CD4-positive, CD25-positive, alpha-beta regulatory T cell (primary cell): ENCODE data around the gene ATP8B1. TPM values are rescaled to one million over a fixed set of nuclear protein-coding genes. Genes with fewer than 3 reads are reported as not detected.

Source experiments
- ATAC-seq, 2 donors: fragments of 150-1000 bp; cut with Tn5 transposase; one replicate each; pipeline ENCODE4 v1.10.0; 2021; ENCODE audit warnings: low read depth in 2 of 2, moderate number of reproducible peaks in 2 of 2, moderate library complexity in 1 of 2
- DNase-seq, 3 donors: peaks; one replicate each; pipeline versions ENCODE4 v3.0.0 to v3.0.0-alpha.2; 2012 to 2022; ENCODE audit warnings: mixed read lengths in 1 of 3
- H3K27ac ChIP-seq: one replicate; pipeline ENCODE4 v1.7.0; 2013; ENCODE audit warnings: mild to moderate bottlenecking, low read length; ENCODE audit not compliant: insufficient read depth, poor library complexity, severe bottlenecking
- H3K27me3 ChIP-seq: one replicate; pipeline ENCODE4 v1.7.0; 2013; ENCODE audit warnings: low read length; ENCODE audit not compliant: control insufficient read depth, insufficient read depth
- H3K36me3 ChIP-seq: one replicate; pipeline ENCODE4 v1.7.0; 2013; ENCODE audit warnings: mild to moderate bottlenecking, low read length, moderate library complexity; ENCODE audit not compliant: control insufficient read depth, insufficient read depth
- H3K4me1 ChIP-seq: 2 replicates; pipeline ENCODE4 v1.7.0; 2013; ENCODE audit warnings: mild to moderate bottlenecking, low read length; ENCODE audit not compliant: insufficient read depth, control insufficient read depth, poor library complexity, severe bottlenecking
- H3K4me3 ChIP-seq: one replicate; pipeline ENCODE4 v1.7.0; 2013; ENCODE audit warnings: low read depth, mild to moderate bottlenecking, low read length, moderate library complexity
- H3K9me3 ChIP-seq, 2 experiments: 1 replicate in 1 of 2; 2 replicates in 1 of 2; pipeline ENCODE4 v1.7.0; 2013; ENCODE audit warnings: low read length in 2 of 2, mild to moderate bottlenecking in 1 of 2, moderate library complexity in 1 of 2; ENCODE audit not compliant: control insufficient read depth in 2 of 2
- H3K27ac Mint-ChIP-seq, 3 donors: one replicate each; pipeline ENCODE4 v1.8.0; 2020 to 2022; ENCODE audit warnings: mild to moderate bottlenecking in 3 of 3, mixed read lengths in 3 of 3, moderate library complexity in 2 of 3
- H3K27me3 Mint-ChIP-seq: one replicate; pipeline ENCODE4 v1.8.0; 2022; ENCODE audit warnings: mild to moderate bottlenecking, mixed read lengths
- H3K36me3 Mint-ChIP-seq: one replicate; pipeline ENCODE4 v1.8.0; 2020; ENCODE audit warnings: mixed read lengths
- H3K4me1 Mint-ChIP-seq, 4 donors: one replicate each; pipeline ENCODE4 v1.8.0; 2020 to 2022; ENCODE audit warnings: mixed read lengths in 4 of 4, mild to moderate bottlenecking in 1 of 4
- H3K4me3 Mint-ChIP-seq, 4 donors: one replicate each; pipeline ENCODE4 v1.8.0; 2020 to 2022; ENCODE audit warnings: mild to moderate bottlenecking in 4 of 4, mixed read lengths in 4 of 4, moderate library complexity in 3 of 4
- H3K9me3 Mint-ChIP-seq, 7 donors: one replicate each; pipeline ENCODE4 v1.8.0; 2020 to 2022; ENCODE audit warnings: mixed read lengths in 7 of 7, mild to moderate bottlenecking in 3 of 7, moderate library complexity in 2 of 7
- polyA plus RNA-seq, 4 donors: library from polyadenylated mRNA; unstranded; fragments of 300-500 nt; fragmentation: Illumina TruSeq; gene quantifications; one replicate each; pipeline ENCODE4 v1.2.3, GENCODE V29; 2021
- total RNA-seq: library from RNA; stranded (reverse); gene quantifications from one replicate; pipeline ENCODE4 v1.2.3, GENCODE V29; 2022

Gene ATP8B1
- total and polyA plus RNA-seq, 5 donors from 2014 or later = 0.20 TPM; not detected in 4

- H3K36me3 Mint-ChIP-seq = no peaks in the 10 kb centered on the region
- no peaks in the 10 kb centered on the region for H3K4me1 Mint-ChIP-seq
- H3K27me3 ChIP-seq = no peaks in the 10 kb centered on the region
- peaks cover 25% of the 10 kb centered on the region for H3K27me3 Mint-ChIP-seq
- H3K27ac Mint-ChIP-seq = no peak overlapping the region
- no peak overlapping the region for H3K4me3 ChIP-seq
- no peaks in the 10 kb centered on the region for H3K36me3 ChIP-seq
- peaks cover 2 to 17% (median 7%) of the 10 kb centered on the region in 7 donors for H3K9me3 Mint-ChIP-seq
- DNase-seq (no peak), ATAC-seq (no peak)
- H3K4me1 ChIP-seq = no peaks in the 10 kb centered on the region
- no peak overlapping the region for H3K27ac ChIP-seq
- H3K4me3 Mint-ChIP-seq = no peak overlapping the region
- H3K9me3 ChIP-seq = peaks cover 4 to 12% of the 10 kb centered on the region in 2 experiments
Observed at GRCh38 chr18:57816208-57816954, 13.3 kb upstream of the ATP8B1 start.

- H3K27me3 Mint-ChIP-seq = peaks cover 27% of the 10 kb centered on the region
- no peak overlapping the region for H3K4me3 ChIP-seq
- no peaks in the 10 kb centered on the region for H3K36me3 Mint-ChIP-seq
- H3K4me1 Mint-ChIP-seq = no peaks in the 10 kb centered on the region
- no peak overlapping the region for H3K27ac ChIP-seq
- no peaks in the 10 kb centered on the region for H3K36me3 ChIP-seq
- no peak overlapping the region for H3K27ac Mint-ChIP-seq
- H3K9me3 Mint-ChIP-seq = peaks cover 3 to 17% (median 9%) of the 10 kb centered on the region in 7 donors
- no peaks in the 10 kb centered on the region for H3K4me1 ChIP-seq
- DNase-seq = no peak
- no peak overlapping the region for H3K4me3 Mint-ChIP-seq
- ATAC-seq = no peak
- H3K27me3 ChIP-seq = no peaks in the 10 kb centered on the region
- H3K9me3 ChIP-seq = peaks cover 4 to 12% of the 10 kb centered on the region in 2 experiments
Observed at GRCh38 chr18:57814555-57814954, 11.4 kb upstream of the ATP8B1 start.

DNA sequence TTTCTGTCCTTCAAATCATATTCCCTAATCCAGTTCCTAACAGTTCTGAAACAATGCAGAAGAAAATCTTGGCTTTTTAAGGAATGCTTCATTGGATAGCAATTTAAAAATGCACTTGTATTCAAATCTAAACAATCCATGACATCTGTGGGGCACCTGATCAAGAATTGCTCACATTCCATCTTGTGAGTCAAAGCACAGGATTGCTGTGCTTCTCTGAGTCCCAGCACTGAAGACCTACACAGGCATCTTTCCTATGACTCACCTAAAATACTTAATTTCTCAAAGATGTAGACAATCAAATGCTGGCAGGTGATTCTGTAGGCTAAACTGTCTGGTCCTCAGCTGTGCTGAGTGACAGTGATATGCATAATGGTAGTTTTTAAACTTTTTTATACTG, 10.1 kb upstream of the ATP8B1 start:
- H3K4me3 Mint-ChIP-seq = no peak overlapping the region

DNA sequence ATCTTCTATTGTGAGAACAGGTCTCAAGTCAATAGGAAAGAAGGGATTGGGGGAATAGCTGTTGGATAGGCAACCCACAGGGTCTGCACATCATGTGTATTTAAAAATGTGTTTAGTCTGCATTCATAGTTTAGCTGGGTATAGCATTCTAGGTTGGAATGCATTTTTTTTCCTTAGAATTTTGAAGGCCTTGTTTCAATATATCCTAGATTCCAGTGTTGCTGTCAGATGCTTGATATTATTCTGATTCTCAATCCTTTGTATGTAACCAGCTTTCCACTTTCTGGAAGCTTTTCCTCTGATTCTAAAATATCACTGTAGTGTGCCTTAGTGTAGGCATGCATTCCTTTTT, 9.0 kb upstream of the ATP8B1 start:
- no peak overlapping the region for H3K27ac ChIP-seq
- H3K4me1 ChIP-seq = no peaks in the 10 kb centered on the region
- peaks cover 4 to 12% of the 10 kb centered on the region in 2 experiments for H3K9me3 ChIP-seq
- H3K27me3 Mint-ChIP-seq = peaks cover 30% of the 10 kb centered on the region
- no peak overlapping the region for H3K4me3 Mint-ChIP-seq
- ATAC-seq (no peak), DNase-seq (no peak)
- H3K4me1 Mint-ChIP-seq = no peaks in the 10 kb centered on the region
- no peaks in the 10 kb centered on the region for H3K36me3 Mint-ChIP-seq
- H3K36me3 ChIP-seq = no peaks in the 10 kb centered on the region
- no peak overlapping the region for H3K4me3 ChIP-seq
- no peak overlapping the region for H3K27ac Mint-ChIP-seq
- H3K27me3 ChIP-seq = no peaks in the 10 kb centered on the region
- H3K9me3 Mint-ChIP-seq = peaks cover 3 to 17% (median 9%) of the 10 kb centered on the region in 7 donors

More for the DNA sequence above, 10.1 kb upstream of the ATP8B1 start:
- DNase-seq (no peak), ATAC-seq (no peak)
- H3K36me3 Mint-ChIP-seq = no peaks in the 10 kb centered on the region
- H3K9me3 ChIP-seq = peaks cover 4 to 12% of the 10 kb centered on the region in 2 experiments
- no peaks in the 10 kb centered on the region for H3K27me3 ChIP-seq
- H3K4me1 Mint-ChIP-seq = no peaks in the 10 kb centered on the region
- H3K4me3 ChIP-seq = no peak overlapping the region
- peaks cover 34% of the 10 kb centered on the region for H3K27me3 Mint-ChIP-seq
- no peak overlapping the region for H3K27ac Mint-ChIP-seq
- H3K36me3 ChIP-seq = no peaks in the 10 kb centered on the region
- no peaks in the 10 kb centered on the region for H3K4me1 ChIP-seq
- H3K27ac ChIP-seq = no peak overlapping the region
- peaks cover 3 to 17% (median 9%) of the 10 kb centered on the region in 7 donors for H3K9me3 Mint-ChIP-seq

DNA sequence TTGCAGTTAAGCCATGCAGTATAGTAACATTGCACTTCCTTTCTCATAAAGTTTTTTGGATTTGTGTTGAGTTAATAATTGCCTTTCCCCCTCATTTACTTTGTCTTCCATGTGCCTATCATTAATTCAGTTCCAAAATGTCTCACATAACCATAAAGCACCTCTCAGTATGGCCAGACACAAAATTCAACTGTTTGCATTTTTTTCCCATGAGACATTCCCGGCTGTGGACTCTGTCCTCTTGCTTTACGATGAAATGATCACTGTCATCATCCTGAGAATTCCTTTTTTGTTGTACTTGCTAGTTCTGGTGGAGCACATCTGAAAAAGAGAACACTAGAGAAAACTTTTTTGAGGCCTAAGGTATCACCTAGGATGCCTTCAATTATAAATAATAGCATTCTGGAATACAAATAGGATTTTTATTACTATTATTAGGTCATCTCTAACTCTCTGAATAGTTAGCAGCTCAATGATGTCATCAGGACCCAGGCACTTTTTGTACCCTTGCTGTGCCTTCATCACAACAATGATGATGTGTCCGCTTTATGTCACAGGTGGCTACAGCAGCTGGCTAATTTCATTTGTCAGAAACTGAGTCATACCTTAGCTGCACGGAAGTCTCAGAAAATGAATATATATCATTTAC, 8.5 kb upstream of the ATP8B1 start:
- peaks cover 34% of the 10 kb centered on the region for H3K27me3 Mint-ChIP-seq
- H3K27ac Mint-ChIP-seq = no peak overlapping the region
- ATAC-seq = no peak

DNA sequence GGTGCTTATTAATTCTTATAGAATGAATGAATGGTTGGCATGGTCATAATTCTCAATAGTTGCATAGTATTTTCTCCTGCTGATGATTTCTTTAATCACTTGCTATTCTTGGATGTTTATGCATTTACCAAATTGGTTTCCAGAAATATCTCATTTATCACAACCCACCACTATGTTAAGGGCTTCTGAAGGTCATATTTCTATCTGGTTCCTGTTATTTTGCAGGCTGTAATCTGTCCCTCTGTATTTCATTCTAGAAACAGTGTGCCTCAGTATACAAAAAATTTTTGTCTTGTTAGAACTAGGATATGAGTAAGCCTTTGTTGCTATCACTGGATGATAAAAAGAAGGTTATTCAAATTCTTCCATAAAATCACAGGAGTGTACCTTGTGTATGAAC, 6.1 kb upstream of the ATP8B1 start:
- ATAC-seq = no peak
- Histone ChIP-seq H3K36me3 (no peaks in the 10 kb centered on the region), H3K9me3 (peaks cover 4 to 12% of the 10 kb centered on the region in 2 experiments), H3K4me3 (no peak overlapping the region), H3K27me3 (peaks cover 3% of the 10 kb centered on the region), H3K27ac (no peak overlapping the region), H3K4me1 (no peaks in the 10 kb centered on the region)
- Mint-ChIP-seq H3K9me3 (peaks cover 3 to 16% (median 11%) of the 10 kb centered on the region in 7 donors), H3K4me1 (peaks cover 0 to 2% (median 0%) of the 10 kb centered on the region in 4 donors), H3K36me3 (no peaks in the 10 kb centered on the region), H3K4me3 (no peak overlapping the region), H3K27ac (no peak overlapping the region), H3K27me3 (peaks cover 50% of the 10 kb centered on the region)
- no peak for DNase-seq

More for the DNA sequence above, 8.5 kb upstream of the ATP8B1 start:
- Histone ChIP-seq H3K4me1 (no peaks in the 10 kb centered on the region), H3K27ac (no peak overlapping the region), H3K9me3 (peaks cover 4 to 12% of the 10 kb centered on the region in 2 experiments), H3K27me3 (no peaks in the 10 kb centered on the region), H3K36me3 (no peaks in the 10 kb centered on the region), H3K4me3 (no peak overlapping the region)
- no peaks in the 10 kb centered on the region for H3K36me3 Mint-ChIP-seq
- no peak overlapping the region for H3K4me3 Mint-ChIP-seq
- peaks cover 3 to 17% (median 9%) of the 10 kb centered on the region in 7 donors for H3K9me3 Mint-ChIP-seq
- DNase-seq = no peak
- no peaks in the 10 kb centered on the region for H3K4me1 Mint-ChIP-seq

DNA sequence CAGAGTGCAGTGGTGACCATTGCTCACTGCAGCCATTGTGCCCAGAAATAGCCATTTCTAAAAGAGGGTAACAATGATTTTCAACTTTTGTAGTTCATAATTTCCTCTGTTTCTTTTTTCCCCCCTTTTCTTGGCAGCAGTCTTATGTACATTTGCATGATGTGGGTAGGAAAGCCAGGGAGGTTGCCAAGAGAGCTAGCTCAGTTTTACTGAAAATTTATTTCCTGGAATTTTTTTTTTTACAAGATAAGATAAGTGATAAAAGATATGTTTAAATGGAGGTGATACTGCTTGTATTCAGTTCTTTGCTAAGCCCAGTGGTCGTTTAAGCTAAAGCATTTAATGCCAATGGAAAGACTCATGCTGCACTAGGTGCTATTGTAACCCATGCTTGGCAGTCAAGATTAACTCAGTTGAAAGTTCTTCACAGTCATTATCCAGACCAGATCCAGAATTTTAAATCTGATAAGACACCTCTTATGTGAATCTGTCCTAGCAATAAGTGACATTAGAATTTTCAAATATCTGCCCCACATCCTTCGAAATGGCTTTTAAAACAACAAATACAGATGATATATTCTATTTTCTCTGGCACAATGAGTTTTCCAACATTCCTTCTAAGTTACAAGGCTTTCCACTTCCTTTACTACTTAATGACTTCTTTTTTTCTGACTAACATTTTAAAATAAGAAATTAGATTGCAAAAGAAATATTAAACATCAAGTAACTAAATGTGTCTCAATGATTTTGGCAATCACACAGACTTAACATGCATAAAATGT, 4.4 kb upstream of the ATP8B1 start:
- Mint-ChIP-seq H3K4me3 (no peak overlapping the region), H3K27me3 (peaks cover 51% of the 10 kb centered on the region), H3K4me1 (peaks cover 0 to 7% (median under 1%) of the 10 kb centered on the region in 4 donors), H3K36me3 (no peaks in the 10 kb centered on the region), H3K9me3 (peaks cover 1 to 9% (median 3%) of the 10 kb centered on the region in 7 donors), H3K27ac (no peak overlapping the region)
- Histone ChIP-seq H3K9me3 (peaks cover 4 to 6% of the 10 kb centered on the region in 2 experiments), H3K4me1 (peaks cover 2% of the 10 kb centered on the region), H3K27ac (no peak overlapping the region), H3K27me3 (peaks cover 7% of the 10 kb centered on the region), H3K36me3 (no peaks in the 10 kb centered on the region), H3K4me3 (no peak overlapping the region)
- DNase-seq = no peak
- no peak for ATAC-seq
